GM19397 (cell line): ENCODE results near the gene SUGCT.
"Not testable (repeated sequence)": the region's sequence is repeated elsewhere in the genome, so short reads cannot be mapped to it uniquely, and the experiment has no call there.

ENCODE experiments used
- ATAC-seq: cut with Tn5 transposase; IDR thresholded peaks from one replicate; pipeline ENCODE4 v1.9.1; 2021; ENCODE audit warnings: mild to moderate bottlenecking, moderate library complexity; ENCODE audit not compliant: unreplicated experiment

The SUGCT gene

DNA sequence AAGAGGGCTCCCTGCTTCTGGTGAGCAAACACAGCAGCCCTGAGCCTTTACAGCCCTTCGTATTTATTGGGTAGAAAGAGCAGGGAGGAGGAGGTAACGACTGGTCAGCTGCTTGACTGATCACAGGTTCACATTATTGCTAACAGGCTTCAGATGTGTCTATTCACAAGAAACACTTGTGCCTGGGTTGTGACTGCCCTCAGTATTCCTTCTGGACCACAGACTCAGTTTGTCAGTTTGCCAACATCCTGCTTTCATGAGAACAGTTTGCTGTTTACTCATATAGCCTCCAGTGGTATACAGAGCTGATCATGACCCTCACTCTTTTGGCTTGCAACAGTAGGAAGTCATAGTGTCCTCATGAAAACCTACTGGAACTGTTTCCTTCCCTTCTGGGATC lies 467.5 kb downstream of the SUGCT start:
- ATAC-seq: not testable (repeated sequence)

DNA sequence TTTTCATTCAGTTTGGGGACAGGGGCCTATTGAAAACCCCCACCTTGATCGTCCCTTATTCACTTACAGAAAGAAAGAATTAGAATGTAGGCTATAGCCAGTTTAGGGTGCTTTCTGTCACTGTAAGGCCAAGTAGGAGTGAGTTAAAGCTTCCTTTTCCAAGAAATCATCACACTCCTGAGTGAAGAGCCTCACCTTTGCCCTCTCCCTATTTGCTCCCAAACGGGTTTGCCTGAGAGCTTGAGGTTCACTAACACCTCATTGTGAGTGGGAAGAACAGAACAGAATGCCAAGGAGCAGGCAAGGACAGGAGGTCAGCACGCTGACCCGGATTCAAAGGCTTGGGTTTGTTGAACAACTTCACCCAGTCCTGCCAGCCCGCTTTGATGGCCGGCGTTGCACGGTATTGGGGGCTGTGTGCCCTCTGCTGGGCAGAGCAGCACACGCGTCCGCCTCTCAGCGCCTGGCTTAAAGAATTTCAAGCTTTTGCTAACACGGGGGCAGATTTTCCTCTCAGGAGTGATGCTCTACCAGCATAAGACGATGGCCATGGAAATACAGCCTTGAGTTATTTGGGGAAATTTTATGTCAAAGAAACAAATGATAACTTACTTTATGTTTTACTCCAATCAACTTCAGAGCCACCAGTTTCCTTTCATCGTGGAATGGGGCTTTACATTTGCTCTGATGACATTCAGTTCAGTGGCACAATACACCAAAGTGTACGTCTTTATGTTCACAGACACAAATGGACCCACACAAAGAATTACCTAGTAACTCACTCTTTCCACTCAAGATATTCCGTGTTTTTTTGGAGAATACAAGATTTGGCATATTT lies 470.0 kb downstream of the SUGCT start:
- ATAC-seq: peak; percentile 85

DNA sequence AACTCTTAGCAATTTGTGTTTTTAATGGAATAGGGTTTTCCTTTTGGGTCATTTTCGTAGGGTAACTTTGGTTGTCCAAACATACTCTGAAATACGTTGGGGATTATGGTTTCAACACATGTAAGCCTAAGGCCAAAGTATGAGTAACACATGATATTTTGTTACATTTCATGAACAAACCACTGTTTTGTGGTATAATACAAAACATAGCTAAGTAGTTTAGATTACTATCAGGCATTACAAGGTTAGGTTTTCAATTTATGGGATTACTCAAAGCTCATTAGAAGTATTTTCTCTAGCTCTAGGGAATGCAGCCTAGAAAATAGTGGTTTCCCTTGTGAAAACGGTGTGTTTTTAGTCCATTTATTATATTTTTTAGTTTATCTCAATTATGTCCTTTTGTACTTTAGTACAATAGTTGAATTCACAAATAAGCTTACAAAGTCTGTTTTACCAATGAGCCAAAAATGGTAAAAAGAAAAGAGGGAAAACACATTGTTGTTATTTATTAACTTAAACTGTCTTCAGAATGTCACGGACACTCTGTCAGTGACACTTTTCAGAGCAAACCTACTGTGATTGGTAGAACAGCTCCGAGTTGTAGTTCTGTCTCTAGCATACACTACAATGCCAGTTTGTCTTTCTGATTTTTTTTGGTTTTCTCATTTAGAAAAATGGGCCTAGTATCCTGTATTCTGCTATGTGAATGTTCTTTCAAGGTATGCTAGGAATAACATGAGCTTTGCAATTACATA lies 473.7 kb downstream of the SUGCT start:
- ATAC-seq: no peak

DNA sequence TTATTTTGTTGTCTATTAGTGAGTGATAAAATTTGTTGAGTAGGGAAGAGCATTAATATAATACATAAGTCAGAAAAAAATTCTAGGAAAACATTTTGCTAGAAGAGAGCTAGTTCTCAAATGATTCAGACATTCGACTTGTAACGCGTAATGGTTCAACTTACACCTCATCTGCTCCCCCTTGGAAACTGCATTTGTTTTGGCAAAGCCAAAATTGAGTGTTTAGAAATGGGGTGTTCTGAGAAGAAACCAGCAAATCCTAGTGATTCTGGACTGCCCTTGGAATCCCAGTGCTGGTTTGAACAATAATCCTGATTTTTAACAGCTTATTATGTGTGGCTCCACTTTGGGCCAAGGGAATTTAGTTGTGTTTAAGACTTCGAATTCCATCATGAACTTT lies 475.7 kb downstream of the SUGCT start:
- ATAC-seq: no peak

DNA sequence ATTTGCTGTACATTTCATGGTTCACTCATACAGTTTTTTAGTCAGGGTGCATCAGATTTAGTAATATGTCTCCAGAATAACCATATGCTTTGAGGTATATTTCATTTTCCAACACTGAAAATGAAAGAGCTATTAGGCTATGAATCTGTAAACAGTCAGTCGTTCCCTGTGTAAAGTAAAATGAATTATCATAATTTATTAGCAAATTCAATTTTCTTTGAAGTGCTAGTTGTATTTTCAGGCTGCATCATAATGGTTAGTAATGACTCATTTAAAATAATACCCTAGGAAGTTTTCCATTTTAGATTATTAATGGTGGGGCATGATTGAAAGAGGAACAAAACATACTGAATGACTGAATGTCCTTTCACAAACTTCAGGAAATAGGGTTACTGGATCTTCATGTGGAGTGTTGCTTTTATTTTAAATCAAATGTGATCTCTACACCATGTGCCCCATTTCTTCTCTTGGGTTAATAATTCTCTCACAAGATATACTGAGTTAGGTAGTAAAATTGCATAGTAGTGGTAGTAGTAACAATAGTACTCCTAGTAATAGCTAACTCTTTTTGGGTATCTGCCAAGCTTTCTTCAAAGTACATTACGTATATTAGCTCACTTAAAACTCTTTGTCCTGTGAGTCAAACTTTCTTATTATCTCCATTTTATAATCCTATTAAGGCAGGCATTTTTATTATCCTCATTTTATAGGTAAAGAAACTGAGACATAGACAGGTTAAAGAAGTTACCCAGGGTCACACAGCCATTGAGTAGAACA lies 476.5 kb downstream of the SUGCT start:
- ATAC-seq: no peak

DNA sequence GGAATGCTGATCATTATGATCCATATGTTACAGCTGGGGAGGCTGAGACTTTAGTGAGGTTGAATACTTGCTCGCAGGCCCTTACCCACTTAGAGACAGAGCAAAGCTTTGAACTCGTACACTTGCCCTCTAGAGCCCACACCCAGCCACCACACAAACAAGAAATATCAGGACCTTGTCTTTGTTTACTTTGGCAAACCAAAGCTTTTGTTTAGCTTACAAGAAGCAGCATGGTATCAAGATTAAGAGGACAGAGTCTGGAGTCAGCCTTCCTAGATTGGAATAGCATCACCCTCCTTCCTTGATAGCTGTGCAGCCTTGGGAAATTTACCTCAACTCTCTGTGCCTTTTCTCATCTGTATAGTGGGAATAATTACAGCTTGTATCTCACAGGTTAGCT lies 477.5 kb downstream of the SUGCT start:
- no peak for ATAC-seq

DNA sequence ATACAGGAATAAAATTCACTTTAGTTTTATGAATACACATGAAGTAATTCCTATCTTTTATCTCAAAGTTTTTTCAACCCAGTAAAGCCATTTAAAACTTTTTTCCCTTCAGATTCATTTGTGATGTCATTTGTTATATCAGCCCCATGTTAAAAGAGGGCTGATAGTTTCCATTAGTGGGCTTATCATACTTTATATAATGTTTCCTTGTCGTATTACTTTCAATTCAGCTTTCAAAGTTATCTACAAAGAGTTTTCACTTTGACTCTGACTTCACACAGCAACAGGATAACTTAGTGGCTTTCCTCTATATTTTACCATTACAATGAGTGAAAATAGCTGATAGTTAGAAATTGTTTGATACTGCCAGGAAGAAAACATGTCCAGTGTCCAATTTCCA lies 484.8 kb downstream of the SUGCT start:
- ATAC-seq: no peak

DNA sequence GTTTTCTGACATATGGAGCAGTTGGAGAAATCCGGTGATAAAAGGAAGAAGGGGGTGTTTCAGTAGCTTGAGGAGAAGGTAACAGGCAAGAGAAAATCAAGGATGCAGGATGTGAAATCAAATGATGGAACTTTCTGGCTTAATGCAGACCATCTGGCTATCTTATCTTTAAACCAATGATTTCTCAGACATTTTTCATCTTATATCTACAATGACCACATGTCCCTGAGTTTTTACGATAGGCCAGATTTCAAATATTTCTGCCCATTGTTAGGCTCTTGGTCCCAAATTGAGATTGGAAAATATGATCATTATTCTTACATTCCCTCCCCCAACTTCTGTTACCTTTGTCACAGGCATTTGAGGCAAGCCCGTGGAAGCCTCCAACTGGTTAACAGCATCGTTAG lies 486.8 kb downstream of the SUGCT start:
- no peak for ATAC-seq

DNA sequence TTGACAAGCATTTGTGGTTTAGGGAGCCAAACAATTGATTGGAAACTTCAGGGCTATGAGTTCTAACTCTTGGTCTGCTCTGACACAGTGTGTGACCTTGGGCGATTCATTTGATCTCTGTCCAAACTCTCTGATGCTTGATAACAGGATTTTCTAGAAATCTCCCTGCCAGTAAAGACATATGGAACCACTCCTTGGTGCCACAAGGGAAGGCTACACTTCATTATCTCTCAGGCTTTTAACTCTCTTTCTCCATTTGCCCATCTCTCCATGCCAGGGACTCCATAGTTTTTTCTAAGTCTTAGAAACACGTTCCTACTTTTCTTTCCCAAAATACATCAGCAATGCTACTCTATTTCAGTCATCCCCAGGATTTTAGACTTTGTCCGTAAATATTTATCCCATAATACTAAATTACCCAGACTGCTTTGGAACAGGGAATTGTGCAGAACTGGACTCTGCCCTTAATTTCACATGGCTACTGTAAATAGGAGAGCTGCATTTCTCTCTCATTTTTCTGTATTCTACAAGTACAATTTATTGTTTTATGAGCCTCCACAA lies 488.2 kb downstream of the SUGCT start:
- ATAC-seq: no peak

DNA sequence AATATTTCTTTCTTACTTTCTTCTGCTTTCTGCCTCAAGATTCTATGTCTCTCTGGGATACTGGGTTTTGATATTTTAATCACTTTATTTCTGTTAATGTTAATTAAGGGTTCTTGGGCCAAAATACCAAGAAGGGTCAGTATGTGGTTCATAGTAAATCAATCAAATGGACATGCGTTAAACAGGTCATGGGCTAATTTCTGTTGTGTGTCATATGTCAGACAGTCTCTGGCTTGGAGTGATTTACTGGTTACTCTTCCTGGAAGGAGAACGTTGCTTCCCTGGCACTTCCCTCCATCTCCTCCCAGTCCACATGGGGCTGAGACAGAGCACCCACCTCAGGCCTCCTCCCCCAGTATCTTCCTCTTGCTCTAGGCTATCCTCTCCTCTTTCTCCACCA lies 489.1 kb downstream of the SUGCT start:
- no peak for ATAC-seq

DNA sequence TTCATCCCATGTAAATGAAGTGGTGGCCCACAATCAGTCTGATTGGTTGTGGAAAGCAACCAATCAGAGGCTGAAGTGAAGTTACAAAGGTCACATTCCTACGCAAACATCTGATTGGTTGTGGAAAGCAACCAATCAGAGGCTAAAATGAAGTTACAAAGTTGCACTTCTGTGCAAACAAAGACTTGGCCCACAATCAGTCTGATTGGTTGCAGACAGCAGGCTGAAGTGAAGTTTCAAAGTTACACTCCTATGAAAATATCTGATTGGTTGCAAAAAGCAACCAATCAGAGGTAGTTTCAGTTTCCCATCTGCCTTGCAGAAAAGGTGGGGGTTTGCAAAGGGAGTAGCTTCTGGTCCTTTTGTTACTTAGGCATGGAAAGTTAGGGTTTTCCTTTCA lies 492.6 kb downstream of the SUGCT start:
- ATAC-seq: not testable (repeated sequence)

DNA sequence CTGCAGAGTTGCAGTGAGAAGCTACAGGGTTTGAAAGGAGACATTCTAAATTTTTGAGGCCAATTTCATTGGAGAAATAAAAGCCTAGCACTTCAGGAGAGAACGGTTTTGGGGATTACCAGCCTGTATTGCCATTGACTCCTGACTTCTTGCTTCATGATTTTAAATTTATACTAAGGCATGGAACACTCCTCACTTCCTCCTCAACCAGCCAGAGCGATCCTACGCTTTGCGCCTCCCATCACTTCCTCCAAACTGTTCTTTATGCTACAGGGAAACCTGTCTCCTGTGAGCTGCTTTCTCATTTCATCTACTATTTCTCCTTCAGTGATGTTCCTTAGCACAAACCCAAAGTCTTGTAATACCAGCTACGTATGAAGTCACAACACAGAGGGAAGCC lies 495.1 kb downstream of the SUGCT start:
- ATAC-seq: no peak

DNA sequence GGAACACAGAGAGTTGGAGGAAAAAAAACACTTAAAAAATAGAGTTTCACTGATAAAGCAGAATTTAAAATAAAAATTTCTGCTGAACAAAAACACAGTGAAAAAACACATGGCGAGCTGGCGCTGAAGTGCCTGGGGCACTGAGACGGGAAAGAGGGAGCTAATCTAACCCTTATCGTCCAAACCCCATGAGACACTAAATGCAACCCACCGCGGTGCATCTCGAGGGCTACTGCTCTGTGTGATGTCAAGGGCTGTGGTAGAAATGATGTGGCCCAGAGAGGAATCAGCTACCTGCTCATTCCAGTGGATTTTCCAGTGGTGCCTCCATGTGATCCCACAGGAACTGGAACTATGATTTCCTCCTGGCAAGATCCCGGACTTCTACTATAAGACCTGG lies 499.3 kb downstream of the SUGCT start:
- ATAC-seq: no peak

DNA sequence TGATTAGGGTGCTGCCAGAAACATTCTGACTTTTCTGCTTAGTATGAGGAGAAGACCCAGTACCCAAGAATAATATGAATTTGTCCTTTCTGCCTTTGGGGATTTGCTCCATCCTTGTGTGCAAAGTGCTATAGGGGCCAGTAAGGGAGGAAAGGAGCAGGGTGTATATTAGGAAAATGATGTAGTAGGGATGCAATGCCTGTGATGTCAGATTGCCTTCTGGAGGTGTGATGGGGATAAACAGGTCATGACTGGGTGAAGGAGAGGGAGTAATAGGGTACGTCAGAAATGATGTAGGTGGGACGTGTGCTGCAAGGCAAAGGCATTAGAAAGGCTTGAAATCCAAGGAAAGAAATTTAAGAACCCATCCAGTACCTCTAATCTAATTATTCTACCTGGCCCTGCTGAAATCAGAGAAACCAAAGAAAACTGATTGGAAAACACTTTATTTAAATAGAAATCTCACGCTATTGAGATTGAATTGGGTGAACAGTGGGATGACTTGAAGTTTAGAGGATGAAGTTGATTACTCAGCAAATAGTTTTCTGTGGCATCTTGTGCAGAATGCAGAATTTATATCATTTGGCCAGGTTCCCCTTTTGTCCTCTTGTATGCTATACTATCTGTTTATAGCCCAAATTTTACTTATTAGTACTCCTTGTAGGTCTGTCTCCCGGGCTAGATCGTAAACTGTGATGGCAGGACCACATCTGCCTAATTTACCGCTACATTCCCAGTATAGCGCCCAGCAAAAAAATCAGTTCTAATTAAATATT lies 503.9 kb downstream of the SUGCT start:
- no peak for ATAC-seq

DNA sequence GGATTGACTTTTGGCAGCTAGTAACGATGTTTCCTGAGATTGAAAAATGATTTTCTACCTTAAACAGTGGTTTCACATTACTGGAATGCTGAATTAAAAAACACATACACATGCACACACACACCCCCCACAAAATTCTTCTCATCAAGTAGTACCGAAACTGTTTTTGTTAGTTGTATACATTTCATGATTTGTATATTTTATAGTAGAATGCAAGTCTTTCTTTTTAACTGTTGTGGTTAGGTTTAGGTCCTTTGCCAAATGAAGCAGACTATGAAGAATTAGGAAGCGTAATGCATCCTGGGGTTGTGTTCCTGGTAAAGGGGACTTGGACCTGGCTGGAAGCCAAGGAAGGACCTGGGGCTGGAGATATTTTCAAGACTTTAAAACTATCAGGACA lies 505.8 kb downstream of the SUGCT start:
- ATAC-seq: no peak

DNA sequence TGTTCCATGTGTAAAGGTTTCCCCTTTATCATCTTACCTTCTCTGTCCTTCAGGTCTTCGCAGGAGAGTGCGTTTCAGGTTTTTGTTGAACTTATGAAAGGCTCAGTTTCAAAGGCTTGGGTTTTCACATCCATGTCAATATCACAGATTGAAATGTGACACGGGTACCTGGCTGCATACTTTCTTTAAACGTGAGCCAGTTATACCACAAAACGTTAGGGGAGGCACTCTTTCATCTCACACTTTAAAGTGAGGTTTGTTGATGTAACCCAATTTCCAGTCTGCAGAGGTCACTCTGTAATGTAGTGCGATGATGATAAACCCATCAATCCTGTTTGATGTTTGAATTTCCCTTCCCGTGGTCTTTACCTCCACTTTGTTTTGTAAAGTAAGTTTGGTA lies 506.9 kb downstream of the SUGCT start:
- no peak for ATAC-seq

DNA sequence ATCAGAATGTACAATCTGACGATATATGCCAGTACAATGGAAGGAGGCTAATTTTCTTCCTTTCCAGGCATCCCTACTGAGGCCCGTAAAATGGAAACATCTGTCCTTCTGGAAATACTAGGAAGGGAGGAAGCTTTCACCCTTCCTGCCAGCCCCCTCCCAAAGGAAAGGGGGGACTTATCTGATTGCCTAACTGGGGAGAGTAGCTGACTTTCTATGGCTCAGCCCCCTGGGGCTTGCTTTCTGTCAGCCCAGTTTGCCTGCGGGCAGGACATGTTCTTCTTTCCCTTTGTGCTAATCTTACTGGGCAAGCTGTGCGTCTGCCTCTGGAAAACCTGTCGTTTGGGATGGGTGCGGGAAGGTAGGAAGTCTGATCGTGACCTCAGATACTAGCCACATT lies 508.9 kb downstream of the SUGCT start:
- ATAC-seq: no peak

DNA sequence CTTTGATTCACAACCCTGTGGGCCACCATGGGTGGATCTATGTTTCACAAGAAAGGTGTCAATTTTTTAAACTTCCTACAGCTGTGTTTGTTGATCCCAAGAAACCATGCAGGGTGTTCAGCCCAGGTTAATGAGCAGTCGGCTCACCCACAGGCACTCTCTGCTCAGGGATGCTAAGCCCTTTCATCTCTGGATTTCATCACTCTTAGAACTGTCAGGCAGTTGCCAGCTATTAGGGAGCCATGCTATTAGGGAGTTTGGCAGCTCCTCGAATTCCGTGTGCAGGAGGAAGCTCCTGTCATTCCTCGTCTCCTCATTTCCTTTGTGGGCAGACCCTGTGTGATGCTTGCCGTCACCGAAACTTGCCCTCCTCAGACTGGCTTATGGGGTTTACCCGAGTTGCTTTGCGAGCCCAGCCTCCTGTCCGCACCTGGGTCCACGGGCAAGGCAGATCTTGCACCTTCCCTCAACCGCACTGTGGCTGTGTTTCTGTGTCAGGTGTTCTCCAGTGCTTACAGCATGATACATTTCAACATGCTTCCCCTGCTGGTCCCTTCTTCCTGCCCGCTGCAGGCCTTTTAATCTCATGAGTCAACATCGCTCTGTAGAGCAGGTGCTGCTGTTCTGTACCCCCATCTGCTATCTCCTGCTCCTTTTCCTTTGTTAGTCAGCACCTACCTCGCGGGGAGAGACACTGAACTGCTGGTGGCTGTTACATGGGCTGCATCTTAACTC lies 509.8 kb downstream of the SUGCT start:
- ATAC-seq: no peak

DNA sequence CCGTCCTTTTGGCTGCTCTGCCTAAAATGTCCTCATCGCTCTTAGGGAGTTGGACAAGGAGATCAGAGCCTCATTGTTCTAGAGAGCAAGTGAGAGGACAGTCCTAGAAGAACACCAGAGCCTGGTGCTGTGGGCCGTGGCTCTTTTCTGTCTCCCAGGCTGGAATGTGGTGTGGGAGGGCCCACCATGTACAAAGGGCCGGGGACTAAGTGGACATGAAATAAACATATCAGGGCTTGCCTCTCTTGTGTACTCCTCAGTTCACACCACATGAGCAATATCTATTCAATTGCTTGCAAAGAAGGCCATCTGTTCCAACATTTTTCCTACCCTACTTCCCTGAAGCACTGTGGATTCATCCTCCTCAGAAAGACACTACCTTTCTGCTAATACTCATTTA lies 510.4 kb downstream of the SUGCT start:
- no peak for ATAC-seq

DNA sequence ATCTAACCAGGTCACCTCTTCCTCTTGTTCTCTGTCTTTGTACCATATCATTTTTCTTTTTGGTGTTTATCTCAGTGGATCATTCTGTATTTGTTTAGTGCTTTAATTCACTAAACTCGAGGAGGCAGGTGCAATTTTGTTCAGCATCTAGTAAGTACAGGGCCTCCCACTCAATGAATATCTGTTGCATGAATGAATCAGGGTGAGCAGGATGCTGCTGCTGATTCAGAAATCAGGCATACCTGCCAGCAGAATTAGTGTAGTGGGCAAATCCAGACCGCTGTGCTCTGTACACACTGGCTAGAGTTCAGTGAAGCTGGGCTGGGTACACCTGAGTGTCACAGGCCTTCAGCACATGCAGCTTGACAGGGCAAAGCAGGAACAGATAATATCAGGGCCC lies 511.9 kb downstream of the SUGCT start:
- ATAC-seq: no peak
